ENCODE measurements around the gene POU4F3.

POU4F3 gene

GRCh38 chr5:146327257-146327870 is 11.3 kb upstream of the POU4F3 start:
- in situ Hi-C loops (cut with MboI; ENCODE audit: low pct_unique_long_range_greater_than_20kb, low sequenced_read_pairs, unreplicated experiment) = no loop called here

GRCh38 chr5:146327989-146328388 is 10.7 kb upstream of the POU4F3 start:
- DNase-seq (ENCODE audit: low spot score) = no peak
- in situ Hi-C loops (cut with MboI; ENCODE audit: low pct_unique_long_range_greater_than_20kb, low sequenced_read_pairs, unreplicated experiment) = no loop called here
- TF ChIP-seq CTCF (IDR thresholded peaks at IDR 0.05; ENCODE audit: extremely low read depth, insufficient read depth, missing control alignments) = no peak

More at GRCh38 chr5:146327257-146327870, 11.3 kb upstream of the POU4F3 start:
- TF ChIP-seq CTCF (IDR thresholded peaks at IDR 0.05; ENCODE audit: extremely low read depth, insufficient read depth, missing control alignments) = no peak
- DNase-seq (ENCODE audit: low spot score) = no peak

- in situ Hi-C loops (cut with MboI; ENCODE audit: low pct_unique_long_range_greater_than_20kb, low sequenced_read_pairs, unreplicated experiment) = no loop called here
- DNase-seq (ENCODE audit: low spot score) = no peak
- no peak for TF ChIP-seq CTCF (IDR thresholded peaks at IDR 0.05; ENCODE audit: extremely low read depth, insufficient read depth, missing control alignments)
Observed at GRCh38 chr5:146329697-146330096, 8.9 kb upstream of the POU4F3 start.

- no peak for TF ChIP-seq CTCF (IDR thresholded peaks at IDR 0.05; ENCODE audit: extremely low read depth, insufficient read depth, missing control alignments)
- in situ Hi-C loops (cut with MboI; ENCODE audit: low pct_unique_long_range_greater_than_20kb, low sequenced_read_pairs, unreplicated experiment) = no loop called here
- DNase-seq (ENCODE audit: low spot score) = no peak
Observed at GRCh38 chr5:146331423-146331822, 7.2 kb upstream of the POU4F3 start.

GRCh38 chr5:146334074-146334533 is 4.5 kb upstream of the POU4F3 start:
- in situ Hi-C loops (cut with MboI; ENCODE audit: low pct_unique_long_range_greater_than_20kb, low sequenced_read_pairs, unreplicated experiment) = no loop called here
- DNase-seq (ENCODE audit: low spot score) = no peak
- TF ChIP-seq CTCF (IDR thresholded peaks at IDR 0.05; ENCODE audit: extremely low read depth, insufficient read depth, missing control alignments) = no peak

GRCh38 chr5:146336197-146336596 is 2.4 kb upstream of the POU4F3 start:
- no peak for TF ChIP-seq CTCF (IDR thresholded peaks at IDR 0.05; ENCODE audit: extremely low read depth, insufficient read depth, missing control alignments)
- in situ Hi-C loops (cut with MboI; ENCODE audit: low pct_unique_long_range_greater_than_20kb, low sequenced_read_pairs, unreplicated experiment) = no loop called here
- DNase-seq (ENCODE audit: low spot score) = no peak
